Trophoblast cell (in vitro differentiated cells and primary cell): ENCODE data around the gene GJA10.

Experiments used
- DNase-seq, 2 donors: peaks; one replicate each; pipeline ENCODE4 v3.0.0-alpha.2; 2016
- H2AFZ ChIP-seq: 2 replicates; pipeline ENCODE4 v1.6.1; 2013; ENCODE audit warnings: low read length, moderate library complexity, mild to moderate bottlenecking; ENCODE audit not compliant: insufficient read depth, poor library complexity
- H2AK5ac ChIP-seq: 2 replicates; pipeline ENCODE4 v1.6.1; 2013; ENCODE audit warnings: mild to moderate bottlenecking, low read length
- H2BK120ac ChIP-seq: 2 replicates; pipeline ENCODE4 v1.6.1; 2013; ENCODE audit warnings: low read length, mild to moderate bottlenecking, moderate library complexity; ENCODE audit not compliant: insufficient read depth, poor library complexity
- H2BK12ac ChIP-seq: 2 replicates; pipeline ENCODE4 v1.6.1; 2013; ENCODE audit warnings: mild to moderate bottlenecking, low read length, moderate library complexity
- H2BK5ac ChIP-seq: 2 replicates; pipeline ENCODE4 v1.6.1; 2013; ENCODE audit warnings: low read length, low read depth, moderate library complexity, mild to moderate bottlenecking; ENCODE audit not compliant: poor library complexity
- H3K14ac ChIP-seq: 2 replicates; pipeline ENCODE4 v1.6.1; 2013; ENCODE audit warnings: mild to moderate bottlenecking, low read length
- H3K18ac ChIP-seq: 2 replicates; pipeline ENCODE4 v1.6.1; 2013; ENCODE audit warnings: mild to moderate bottlenecking, low read length
- H3K23ac ChIP-seq: 2 replicates; pipeline ENCODE4 v1.6.1; 2013; ENCODE audit warnings: low read length
- H3K27ac ChIP-seq: 2 replicates; pipeline ENCODE4 v1.5.1; 2013; ENCODE audit warnings: low read depth, mild to moderate bottlenecking, inconsistent platforms, low read length, moderate library complexity
- H3K27me3 ChIP-seq: 2 replicates; pipeline ENCODE4 v1.6.1; 2013; ENCODE audit warnings: inconsistent platforms, mild to moderate bottlenecking, low read length, moderate library complexity; ENCODE audit not compliant: insufficient read depth
- H3K36me3 ChIP-seq, 2 experiments: 1 replicate in 1 of 2; 2 replicates in 1 of 2; pipeline ENCODE4 v1.6.1; 2013; ENCODE audit warnings: low read length in 2 of 2, mild to moderate bottlenecking in 2 of 2, moderate library complexity in 1 of 2; ENCODE audit not compliant: insufficient read depth in 2 of 2, control insufficient read depth in 1 of 2
- H3K4ac ChIP-seq: 2 replicates; pipeline ENCODE4 v1.6.1; 2013; ENCODE audit warnings: low read depth, mild to moderate bottlenecking, low read length, moderate library complexity
- H3K4me1 ChIP-seq, 2 experiments: 1 replicate in 1 of 2; 2 replicates in 1 of 2; pipeline ENCODE4 v1.6.1; 2013; ENCODE audit warnings: low read length in 2 of 2, mild to moderate bottlenecking in 2 of 2, moderate library complexity in 1 of 2; ENCODE audit not compliant: insufficient read depth in 2 of 2, control insufficient read depth in 1 of 2
- H3K4me2 ChIP-seq: 2 replicates; pipeline ENCODE4 v1.6.1; 2013; ENCODE audit warnings: inconsistent platforms, mild to moderate bottlenecking, low read length, moderate library complexity
- H3K4me3 ChIP-seq: 2 replicates; pipeline ENCODE4 v1.5.1; 2013; ENCODE audit warnings: mild to moderate bottlenecking, low read depth, low read length, inconsistent platforms
- H3K79me1 ChIP-seq: one replicate; pipeline ENCODE4 v1.6.1; 2013; ENCODE audit warnings: low read length
- H3K79me2 ChIP-seq: 2 replicates; pipeline ENCODE4 v1.6.1; 2013; ENCODE audit warnings: low read length, mild to moderate bottlenecking; ENCODE audit not compliant: control insufficient read depth, insufficient read depth, poor library complexity
- H3K9ac ChIP-seq: 2 replicates; pipeline ENCODE4 v1.6.1; 2013; ENCODE audit warnings: mild to moderate bottlenecking, low read length
- H3K9me3 ChIP-seq: 2 replicates; pipeline ENCODE4 v1.6.1; 2013; ENCODE audit warnings: low read depth, mild to moderate bottlenecking, control low read depth, inconsistent platforms, low read length; ENCODE audit not compliant: insufficient read depth
- H4K12ac ChIP-seq: 2 replicates; pipeline ENCODE4 v1.6.1; 2013; ENCODE audit warnings: low read depth, mild to moderate bottlenecking, low read length, moderate library complexity
- H4K8ac ChIP-seq: 2 replicates; pipeline ENCODE4 v1.6.1; 2013; ENCODE audit warnings: low read depth, mild to moderate bottlenecking, low read length, moderate library complexity
- H4K91ac ChIP-seq: one replicate; pipeline ENCODE4 v1.6.1; 2013; ENCODE audit warnings: low read depth, mild to moderate bottlenecking, low read length, moderate library complexity
- WGBS: extraction: QIAGEN DNeasy Blood & Tissue Kit; methylation state at CpG from one replicate; pipeline ENCODE4 v1.1.7; 2013; ENCODE audit warnings: missing lambda C conversion rate; ENCODE audit not compliant: insufficient read length, insufficient coverage; ENCODE audit errors: extremely low coverage; 5-methylcytosine and 5-hydroxymethylcytosine counted together

Gene GJA10

GRCh38 chr6:89928604-89929003 is 34.3 kb downstream of the GJA10 start:
- peaks cover 7 to 10% of the 10 kb centered on the region in 2 experiments for H3K36me3 ChIP-seq
- no peak overlapping the region for H2BK5ac ChIP-seq
- H3K9me3 ChIP-seq = no peaks in the 10 kb centered on the region
- no peak overlapping the region for H2AFZ ChIP-seq
- no peak overlapping the region for H2BK120ac ChIP-seq
- no peaks in the 10 kb centered on the region for H3K27me3 ChIP-seq
- no peak overlapping the region for H4K91ac ChIP-seq
- H3K18ac ChIP-seq = no peak overlapping the region
- H3K23ac ChIP-seq = no peak overlapping the region
- H4K8ac ChIP-seq = no peak overlapping the region
- no peak overlapping the region for H2BK12ac ChIP-seq
- no peak overlapping the region for H3K4me3 ChIP-seq
- no CpG with 5 or more reads among the region's 6 CpGs for WGBS
- DNase-seq = no peak
- no peak overlapping the region for H3K14ac ChIP-seq
- H3K27ac ChIP-seq = no peak overlapping the region
- no peak overlapping the region for H2AK5ac ChIP-seq
- H4K12ac ChIP-seq = no peak overlapping the region
- H3K79me2 ChIP-seq = peaks cover 1% of the 10 kb centered on the region
- H3K4me2 ChIP-seq = no peak overlapping the region
- no peak overlapping the region for H3K9ac ChIP-seq
- H3K4ac ChIP-seq = no peak overlapping the region
- H3K4me1 ChIP-seq = peaks cover 9 to 12% of the 10 kb centered on the region in 2 experiments
- no peaks in the 10 kb centered on the region for H3K79me1 ChIP-seq

GRCh38 chr6:89930789-89931188 is 36.5 kb downstream of the GJA10 start:
- no peak overlapping the region for H3K27ac ChIP-seq
- H2AFZ ChIP-seq = no peak overlapping the region
- H4K12ac ChIP-seq = no peak overlapping the region
- no peak overlapping the region for H3K4me2 ChIP-seq
- no peaks in the 10 kb centered on the region for H3K79me1 ChIP-seq
- H3K79me2 ChIP-seq = peaks cover 1% of the 10 kb centered on the region
- no CpG with 5 or more reads among the region's 5 CpGs for WGBS
- no peak overlapping the region for H4K91ac ChIP-seq
- H3K18ac ChIP-seq = no peak overlapping the region
- peaks cover 7 to 15% of the 10 kb centered on the region in 2 experiments for H3K36me3 ChIP-seq
- H3K4me3 ChIP-seq = no peak overlapping the region
- H4K8ac ChIP-seq = no peak overlapping the region
- H3K9ac ChIP-seq = no peak overlapping the region
- H2BK12ac ChIP-seq = no peak overlapping the region
- no peaks in the 10 kb centered on the region for H3K9me3 ChIP-seq
- H2BK120ac ChIP-seq = no peak overlapping the region
- H3K27me3 ChIP-seq = no peaks in the 10 kb centered on the region
- no peak overlapping the region for H3K14ac ChIP-seq
- no peak overlapping the region for H2BK5ac ChIP-seq
- H3K4ac ChIP-seq = no peak overlapping the region
- no peak overlapping the region for H3K23ac ChIP-seq
- H3K4me1 ChIP-seq = peaks cover 9 to 12% of the 10 kb centered on the region in 2 experiments
- H2AK5ac ChIP-seq = no peak overlapping the region
- DNase-seq = no peak

GRCh38 chr6:89932245-89932802 is 38.1 kb downstream of the GJA10 start:
- Histone ChIP-seq H4K8ac (no peak overlapping the region), H3K79me1 (no peaks in the 10 kb centered on the region), H2BK12ac (no peak overlapping the region), H2BK120ac (no peak overlapping the region), H3K36me3 (peaks cover 7 to 15% of the 10 kb centered on the region in 2 experiments), H3K79me2 (peaks cover 1% of the 10 kb centered on the region), H4K12ac (no peak overlapping the region), H3K4ac (no peak overlapping the region), H3K18ac (no peak overlapping the region), H2AFZ (no peak overlapping the region), H3K27me3 (no peaks in the 10 kb centered on the region), H3K27ac (no peak overlapping the region), H3K14ac (no peak overlapping the region), H3K4me3 (no peak overlapping the region), H3K4me2 (no peak overlapping the region), H3K23ac (no peak overlapping the region), H2AK5ac (no peak overlapping the region), H3K4me1 (peaks cover 9 to 12% of the 10 kb centered on the region in 2 experiments), H3K9me3 (no peaks in the 10 kb centered on the region), H4K91ac (no peak overlapping the region), H3K9ac (no peak overlapping the region), H2BK5ac (no peak overlapping the region)
- no CpG with 5 or more reads among the region's 22 CpGs for WGBS
- DNase-seq = no peak

GRCh38 chr6:89934685-89935366 is 40.6 kb downstream of the GJA10 start:
- Histone ChIP-seq H3K9ac (no peak overlapping the region), H3K27me3 (no peaks in the 10 kb centered on the region), H3K36me3 (peaks cover 7 to 15% of the 10 kb centered on the region in 2 experiments), H3K79me2 (peaks cover 1% of the 10 kb centered on the region), H3K4me2 (no peak overlapping the region), H3K9me3 (no peaks in the 10 kb centered on the region), H4K8ac (no peak overlapping the region), H2AFZ (no peak overlapping the region), H3K4me1 (peaks cover 8 to 9% of the 10 kb centered on the region in 2 experiments), H2AK5ac (no peak overlapping the region), H3K23ac (no peak overlapping the region), H3K4ac (no peak overlapping the region), H3K4me3 (no peak overlapping the region), H2BK5ac (no peak overlapping the region), H4K91ac (no peak overlapping the region), H3K14ac (no peak overlapping the region), H3K18ac (no peak overlapping the region), H2BK12ac (no peak overlapping the region), H2BK120ac (no peak overlapping the region), H3K79me1 (no peaks in the 10 kb centered on the region), H3K27ac (no peak overlapping the region), H4K12ac (no peak overlapping the region)
- no peak for DNase-seq
- no CpG with 5 or more reads among the region's 19 CpGs for WGBS
